Calu3 (cell line): ENCODE results near the gene DGCR6. TPM values are rescaled to one million over a fixed set of nuclear protein-coding genes. Genes with fewer than 3 reads are reported as not detected.
"Not testable (repeated sequence)": the region's sequence is repeated elsewhere in the genome, so short reads cannot be mapped to it uniquely, and the experiment has no call there.

Experiments
- BruUV-seq: library from RNA; stranded (reverse); fragments of 400-500 nt; replicated peaks from 2 replicates; lab custom pipeline; 2021; lab: Mats Ljungman, UMichigan
- CTCF ChIA-PET: fragments of 300-600 bp; sonication (Branson Sonifier 250); formaldehyde crosslinking; loops from one replicate; lab custom pipeline; 2022; ENCODE audit warnings: antibody characterized with exemption; lab: Charles Lee
- DNase-seq: peaks from one replicate; pipeline ENCODE4 v3.0.0; 2022
- H3K27ac Mint-ChIP-seq: one replicate; pipeline ENCODE4 v1.8.0; 2022; ENCODE audit warnings: mixed read lengths; ENCODE audit not compliant: unreplicated experiment
- H3K27me3 Mint-ChIP-seq: one replicate; pipeline ENCODE4 v1.8.0; 2022; ENCODE audit warnings: mixed read lengths; ENCODE audit not compliant: unreplicated experiment
- H3K36me3 Mint-ChIP-seq: one replicate; pipeline ENCODE4 v1.8.0; 2022; ENCODE audit warnings: mild to moderate bottlenecking, moderate library complexity, mixed read lengths; ENCODE audit not compliant: insufficient read depth, unreplicated experiment
- H3K4me1 Mint-ChIP-seq: one replicate; pipeline ENCODE4 v1.8.0; 2022; ENCODE audit warnings: mild to moderate bottlenecking, low read depth, mixed read lengths; ENCODE audit not compliant: unreplicated experiment
- H3K4me3 Mint-ChIP-seq: one replicate; pipeline ENCODE4 v1.8.0; 2022; ENCODE audit warnings: mild to moderate bottlenecking, low read depth, moderate library complexity, mixed read lengths; ENCODE audit not compliant: unreplicated experiment
- H3K9me3 Mint-ChIP-seq: one replicate; pipeline ENCODE4 v1.8.0; 2022; ENCODE audit warnings: low read depth, mixed read lengths; ENCODE audit not compliant: unreplicated experiment
- intact Hi-C: fragments of 100-400 bp; cut with micrococcal nuclease; formaldehyde crosslinking; loops from one replicate; pipeline ENCODE4 v1.10.0; 2022; ENCODE audit not compliant: unreplicated experiment
- total RNA-seq: library from RNA; stranded (reverse); gene quantifications from 2 replicates; pipeline ENCODE4 v1.2.3, GENCODE V29; 2022
- TF ChIP-seq, protein P1 (sequence below): fragments of 200-600 bp; IDR thresholded peaks from one replicate; pipeline ENCODE4 v1.8.0; 2022; ENCODE audit warnings: antibody characterized with exemption; ENCODE audit not compliant: unreplicated experiment

Gene DGCR6
- total RNA-seq, 1 experiment from 2014 or later, result 3.1 TPM

- intact Hi-C loops, result no loop called here
- Mint-ChIP-seq H3K27ac (no peak overlapping the region), H3K27me3 (peaks cover 47% of the 10 kb centered on the region), H3K36me3 (no peaks in the 10 kb centered on the region), H3K4me1 (no peaks in the 10 kb centered on the region), H3K9me3 (no peaks in the 10 kb centered on the region), H3K4me3 (no peak overlapping the region)
- BruUV-seq, result no TSS peak
- TF ChIP-seq, protein P1, sequence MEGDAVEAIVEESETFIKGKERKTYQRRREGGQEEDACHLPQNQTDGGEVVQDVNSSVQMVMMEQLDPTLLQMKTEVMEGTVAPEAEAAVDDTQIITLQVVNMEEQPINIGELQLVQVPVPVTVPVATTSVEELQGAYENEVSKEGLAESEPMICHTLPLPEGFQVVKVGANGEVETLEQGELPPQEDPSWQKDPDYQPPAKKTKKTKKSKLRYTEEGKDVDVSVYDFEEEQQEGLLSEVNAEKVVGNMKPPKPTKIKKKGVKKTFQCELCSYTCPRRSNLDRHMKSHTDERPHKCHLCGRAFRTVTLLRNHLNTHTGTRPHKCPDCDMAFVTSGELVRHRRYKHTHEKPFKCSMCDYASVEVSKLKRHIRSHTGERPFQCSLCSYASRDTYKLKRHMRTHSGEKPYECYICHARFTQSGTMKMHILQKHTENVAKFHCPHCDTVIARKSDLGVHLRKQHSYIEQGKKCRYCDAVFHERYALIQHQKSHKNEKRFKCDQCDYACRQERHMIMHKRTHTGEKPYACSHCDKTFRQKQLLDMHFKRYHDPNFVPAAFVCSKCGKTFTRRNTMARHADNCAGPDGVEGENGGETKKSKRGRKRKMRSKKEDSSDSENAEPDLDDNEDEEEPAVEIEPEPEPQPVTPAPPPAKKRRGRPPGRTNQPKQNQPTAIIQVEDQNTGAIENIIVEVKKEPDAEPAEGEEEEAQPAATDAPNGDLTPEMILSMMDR, result no peak
- DNase-seq, result no peak
- CTCF ChIA-PET, result interaction anchor here (0.7 kb wide), 1 partner anchor 37 kb away, joined by 3 read pairs; no protein-coding TSS in a partner anchor
Measured at GRCh38 chr22:18952022-18952421, 45.9 kb downstream of the DGCR6 start.

- H3K4me3 Mint-ChIP-seq, BruUV-seq, CTCF ChIA-PET, DNase-seq, H3K36me3 Mint-ChIP-seq, H3K9me3 Mint-ChIP-seq, intact Hi-C loops, H3K4me1 Mint-ChIP-seq, H3K27ac Mint-ChIP-seq: not testable (repeated sequence)
- peaks cover 41% of the 10 kb centered on the region for H3K27me3 Mint-ChIP-seq
Measured at GRCh38 chr22:18953128-18953527, 47.0 kb downstream of the DGCR6 start.

GRCh38 chr22:18954303-18954989 lies 48.3 kb downstream of the DGCR6 start:
- H3K4me3 Mint-ChIP-seq, intact Hi-C loops, CTCF ChIA-PET, H3K36me3 Mint-ChIP-seq, BruUV-seq, H3K27ac Mint-ChIP-seq, H3K9me3 Mint-ChIP-seq: not testable (repeated sequence)
- peak; percentile 81 for DNase-seq
- Mint-ChIP-seq H3K4me1 (peaks cover 13% of the 10 kb centered on the region), H3K27me3 (peaks cover 41% of the 10 kb centered on the region)
- TF ChIP-seq, protein P1, result peak; percentile 78

- Mint-ChIP-seq H3K27me3 (peaks cover 35% of the 10 kb centered on the region), H3K36me3 (no peaks in the 10 kb centered on the region), H3K4me1 (peaks cover 13% of the 10 kb centered on the region), H3K4me3 (no peak overlapping the region), H3K9me3 (no peaks in the 10 kb centered on the region), H3K27ac (no peak overlapping the region)
- CTCF ChIA-PET, result no interaction called here
- TF ChIP-seq, protein P1, result no peak
- no TSS peak for BruUV-seq
- intact Hi-C loops, result no loop called here
- DNase-seq, result no peak
Measured at GRCh38 chr22:18954990-18955571, 49.0 kb downstream of the DGCR6 start.

DNA sequence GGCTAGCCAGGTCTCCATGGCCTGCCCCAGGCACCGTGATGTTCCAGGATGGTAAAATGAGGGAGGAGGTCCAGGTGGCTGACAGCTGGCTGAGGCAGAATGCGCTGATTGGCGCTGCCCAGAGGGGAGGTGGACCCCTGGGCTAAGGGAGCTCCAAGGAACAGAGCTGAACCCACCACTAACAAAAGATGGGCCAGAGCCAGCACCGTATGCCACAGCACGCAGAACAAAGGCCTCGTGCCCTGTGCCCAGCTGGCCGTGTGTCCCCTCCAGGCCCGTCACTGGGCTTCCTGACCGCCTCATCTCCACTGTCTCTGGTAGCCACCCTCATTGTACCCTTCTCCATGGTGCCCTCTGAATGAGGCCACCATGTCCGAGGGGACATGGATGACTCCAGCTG lies 49.6 kb downstream of the DGCR6 start:
- intact Hi-C loops, result no loop called here
- BruUV-seq, result no TSS peak
- H3K36me3 Mint-ChIP-seq, result no peaks in the 10 kb centered on the region
- H3K27me3 Mint-ChIP-seq, result peaks cover 29% of the 10 kb centered on the region
- H3K4me1 Mint-ChIP-seq, result peaks cover 13% of the 10 kb centered on the region
- no peaks in the 10 kb centered on the region for H3K9me3 Mint-ChIP-seq
- no peak overlapping the region for H3K4me3 Mint-ChIP-seq
- H3K27ac Mint-ChIP-seq, result no peak overlapping the region
- DNase-seq, result no peak
- TF ChIP-seq, protein P1, result no peak
- CTCF ChIA-PET, result interaction anchor here (1.0 kb wide), 1 partner anchor 674 kb away, joined by 4 read pairs; no protein-coding TSS in a partner anchor

DNA sequence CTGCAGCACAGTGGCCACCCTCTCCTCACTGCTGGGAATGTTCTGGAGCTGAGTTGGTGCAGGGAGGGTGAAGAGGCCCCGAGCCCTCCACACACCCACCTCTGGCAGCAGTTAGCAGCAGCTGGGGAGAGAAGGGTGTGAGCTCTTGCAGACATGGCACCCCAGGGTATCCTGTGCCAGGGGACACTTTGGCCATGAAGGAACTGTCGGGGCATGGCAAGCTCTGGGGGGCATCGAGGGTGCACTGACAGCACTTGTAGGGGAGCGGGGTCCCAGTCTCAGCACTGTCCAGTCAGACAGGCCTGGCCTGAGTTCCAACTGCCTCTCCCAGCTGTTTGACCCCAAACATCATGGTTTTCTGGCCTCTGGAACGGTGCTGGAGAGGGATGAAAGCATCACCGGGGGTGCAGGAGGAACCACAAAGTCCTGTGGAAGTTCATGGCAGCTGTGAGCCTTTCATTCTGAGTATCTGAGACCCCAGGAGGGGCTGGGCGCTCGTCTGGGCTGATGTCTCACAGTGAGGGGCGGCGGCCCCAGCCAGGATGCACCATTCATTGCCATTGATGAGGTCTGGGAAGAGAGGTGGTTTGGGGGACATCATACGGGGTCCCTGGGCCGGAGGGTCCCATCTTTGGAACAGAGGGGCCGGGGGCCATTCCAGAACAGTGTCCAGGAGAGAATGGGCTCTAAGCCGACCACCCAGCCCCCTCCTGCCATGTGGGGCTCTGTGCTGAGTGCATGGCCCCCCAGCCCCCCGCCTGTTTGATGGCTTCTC lies 50.2 kb downstream of the DGCR6 start:
- Mint-ChIP-seq H3K27me3 (peaks cover 23% of the 10 kb centered on the region), H3K4me1 (peaks cover 13% of the 10 kb centered on the region)
- BruUV-seq, H3K27ac Mint-ChIP-seq, intact Hi-C loops, H3K36me3 Mint-ChIP-seq, H3K4me3 Mint-ChIP-seq, DNase-seq, H3K9me3 Mint-ChIP-seq: not testable (repeated sequence)
- CTCF ChIA-PET, result interaction anchor here (1.0 kb wide), 1 partner anchor 673 kb away, joined by 4 read pairs; no protein-coding TSS in a partner anchor
